Activated T-helper 9 cell treated with anti-CD3 and anti-CD28 coated beads, Interleukin-2, amount 50 U/mL, for 16 hours (primary cell): ENCODE data around the gene NDUFS6.
"Not testable (repeated sequence)": the region's sequence is repeated elsewhere in the genome, so short reads cannot be mapped to it uniquely, and the experiment has no call there.

Source experiments
- DNase-seq: peaks from one replicate; pipeline ENCODE4 v3.0.0-alpha.2; 2020; ENCODE audit warnings: low read depth

The NDUFS6 gene

GRCh38 chr5:1798589-1798988, 2.6 kb upstream of the NDUFS6 start:
- not testable (repeated sequence) for DNase-seq

GRCh38 chr5:1799110-1799601, 2.1 kb upstream of the NDUFS6 start:
- peak; percentile 8 for DNase-seq

DNA sequence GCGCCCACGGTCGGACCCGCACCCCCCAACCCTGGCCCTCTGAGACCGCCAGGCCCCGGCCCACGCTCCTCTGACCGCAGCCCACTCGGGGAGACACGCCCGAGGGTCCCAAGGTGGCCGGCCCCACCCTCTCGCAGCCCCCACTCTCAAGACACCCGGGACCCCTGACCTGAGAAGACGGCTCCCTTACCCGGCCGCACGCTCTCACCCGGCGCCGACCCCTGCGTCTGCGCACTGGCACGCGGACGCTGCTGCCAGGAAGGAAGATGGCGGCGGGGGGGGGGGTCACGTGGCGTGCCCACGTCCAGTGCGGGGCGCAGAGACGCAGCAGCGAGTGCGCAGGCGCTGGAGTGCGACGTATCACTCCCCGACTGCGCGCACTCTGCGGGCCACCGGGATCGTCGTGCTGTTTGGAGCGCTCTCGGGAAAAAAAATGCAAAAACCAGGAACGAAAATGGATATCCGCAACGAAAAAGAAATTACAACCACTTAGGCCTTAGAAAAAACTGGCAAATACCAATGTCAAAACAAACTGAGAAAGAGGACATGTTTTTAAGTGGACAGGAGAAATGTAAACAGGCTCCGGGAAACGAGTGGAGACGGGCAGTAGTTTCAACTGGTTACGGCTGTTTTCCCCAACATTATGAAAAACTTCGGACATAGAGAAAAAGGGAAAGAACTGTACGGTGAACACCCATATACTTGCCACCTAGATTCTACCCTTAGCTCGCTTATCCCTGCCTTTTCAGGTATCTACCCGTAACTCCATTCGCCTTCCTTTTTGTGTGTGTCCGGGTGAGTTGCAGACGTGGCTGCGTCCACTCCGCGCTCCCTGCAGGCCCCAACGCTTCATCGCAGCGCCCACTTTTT, 1.4 kb upstream of the NDUFS6 start, which contains the start of gene MRPL36:
Gene MRPL36, minus strand, starts transcription at position 236 of the 870 bp plus-strand sequence. CDS start 902 bp downstream, outside the sequence.
- peak; percentile 90 for DNase-seq

- peak; percentile 19 for DNase-seq
Measured at GRCh38 chr5:1800472-1801221, 560 bp upstream of the NDUFS6 start.

DNA sequence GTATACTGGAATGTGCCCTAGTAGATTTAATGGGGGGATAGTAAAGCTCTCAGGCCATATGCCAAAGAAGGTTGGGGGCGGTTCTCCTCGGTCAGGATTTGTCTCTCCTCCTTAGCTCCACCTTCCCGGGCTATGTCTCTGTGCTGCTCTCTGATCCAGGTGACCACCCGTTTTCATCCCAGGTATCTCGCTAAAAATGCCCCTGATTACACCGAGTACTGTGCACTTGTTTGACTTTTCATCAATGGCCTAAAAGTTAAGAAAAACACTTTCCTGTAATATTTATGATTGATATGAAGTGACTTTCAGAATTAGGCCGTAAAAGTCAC, 724 bp downstream of the NDUFS6 start:
- DNase-seq = no peak

DNA sequence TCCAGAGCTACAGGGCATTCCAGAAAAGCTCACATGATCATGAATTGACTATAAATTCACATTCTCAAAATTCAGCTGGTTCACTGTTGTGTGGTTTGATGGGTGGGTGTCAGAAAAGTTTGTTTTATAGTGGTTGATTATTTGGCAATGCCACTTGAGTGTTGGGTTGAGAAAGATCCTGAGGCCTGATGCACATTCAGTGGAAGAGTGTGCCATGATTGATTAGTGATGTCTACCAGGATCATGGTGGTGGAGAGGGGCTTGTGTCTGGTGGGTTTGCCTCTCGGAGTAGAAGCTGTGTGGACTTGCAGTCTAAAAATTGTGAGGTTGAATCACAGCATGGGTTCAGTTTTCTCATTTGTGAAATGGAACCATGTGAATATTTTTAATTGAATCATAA, 2.0 kb downstream of the NDUFS6 start:
- DNase-seq = no peak

DNA sequence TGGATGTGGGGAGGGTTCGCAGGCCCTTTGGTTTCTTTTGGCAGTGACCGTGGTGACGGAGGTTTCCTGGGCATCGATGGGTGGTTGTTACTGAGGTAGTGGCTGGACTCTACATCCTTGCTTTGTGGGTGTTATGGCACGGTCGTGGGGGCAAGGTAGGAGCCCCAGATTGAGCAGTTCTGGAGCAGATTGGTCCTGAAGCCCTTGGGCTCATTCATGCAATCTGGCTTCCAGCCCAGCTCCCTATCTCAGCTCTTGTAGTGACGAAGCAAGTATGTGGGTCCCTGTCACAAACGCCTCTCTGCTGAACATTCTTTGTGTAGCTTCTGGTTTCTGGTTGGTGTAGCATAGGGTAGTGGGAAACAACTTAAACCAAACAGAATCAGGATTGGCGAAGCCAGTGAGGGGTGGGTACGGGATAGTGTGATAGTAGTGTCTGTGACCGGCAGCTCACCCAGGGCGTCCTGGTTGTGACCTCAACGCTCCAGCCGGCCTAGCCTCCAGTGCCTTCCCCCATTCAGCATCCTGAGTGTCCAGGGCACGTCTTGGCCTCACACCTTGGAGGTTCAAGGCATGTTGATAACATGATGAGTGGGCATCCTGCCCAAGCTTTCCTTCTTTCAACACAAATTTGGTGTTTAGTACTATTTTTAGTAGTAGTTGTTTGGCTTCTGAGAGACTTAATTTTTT, 2.9 kb downstream of the NDUFS6 start:
- no peak for DNase-seq

- DNase-seq = no peak
Measured at GRCh38 chr5:1805326-1805725, 4.1 kb downstream of the NDUFS6 start.

DNA sequence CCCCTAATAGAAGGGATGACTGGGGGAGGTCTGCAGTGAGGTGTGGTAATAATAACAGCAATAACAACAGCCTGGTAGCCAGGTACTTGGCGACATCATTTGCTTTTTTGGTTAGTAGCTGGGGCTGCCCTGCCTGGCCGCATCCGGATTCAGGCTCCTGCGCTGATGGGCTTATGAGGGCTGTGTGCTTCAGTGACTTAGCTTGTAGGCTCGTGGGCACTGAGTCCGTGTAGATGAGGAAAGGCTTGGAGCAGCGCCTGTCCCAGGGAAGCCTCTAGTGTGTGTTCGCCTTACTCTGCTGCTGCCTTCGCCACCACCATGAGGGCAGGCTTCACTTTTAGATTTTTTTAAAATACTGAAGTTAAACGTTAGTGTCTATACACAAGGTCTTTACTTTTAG, 4.5 kb downstream of the NDUFS6 start:
- no peak for DNase-seq

- no peak for DNase-seq
Measured at GRCh38 chr5:1806199-1806598, 5.0 kb downstream of the NDUFS6 start.

- DNase-seq = no peak
Measured at GRCh38 chr5:1806974-1807373, 5.8 kb downstream of the NDUFS6 start.

GRCh38 chr5:1807451-1808185, 6.4 kb downstream of the NDUFS6 start:
- no peak for DNase-seq

- DNase-seq = no peak
Measured at GRCh38 chr5:1808439-1808838, 7.2 kb downstream of the NDUFS6 start.

DNA sequence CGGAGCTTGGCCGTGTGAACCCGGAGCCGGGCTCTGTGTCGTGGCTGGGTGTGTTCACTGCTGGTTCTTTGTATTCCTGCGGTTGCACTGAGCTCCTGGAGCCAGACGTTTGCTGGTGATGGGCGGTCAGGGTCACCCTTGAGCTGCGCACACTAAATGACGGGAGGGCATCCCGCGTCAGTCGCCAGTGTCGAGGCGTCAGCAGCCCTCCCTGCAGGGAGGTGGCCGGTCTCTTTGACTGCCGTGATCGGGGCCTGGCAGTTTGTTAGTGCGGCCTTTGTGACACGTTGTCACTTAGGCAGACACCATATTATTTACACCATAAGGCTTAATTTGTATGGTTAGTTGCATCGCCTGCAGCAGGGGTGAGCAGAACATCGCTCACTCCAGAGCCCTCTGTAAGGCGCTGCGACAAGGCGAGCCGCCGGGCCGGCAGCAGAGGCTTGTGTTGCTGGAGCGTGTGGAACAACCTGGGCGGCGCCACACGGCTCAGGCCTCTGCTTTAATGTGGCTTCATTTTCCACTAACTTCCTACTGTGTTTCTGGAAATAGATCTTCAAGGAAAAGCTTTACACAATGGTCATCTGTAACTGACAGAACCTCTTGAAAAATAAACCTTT, 8.3 kb downstream of the NDUFS6 start:
- DNase-seq = no peak

- DNase-seq = no peak
Measured at GRCh38 chr5:1810581-1811101, 9.4 kb downstream of the NDUFS6 start.

DNA sequence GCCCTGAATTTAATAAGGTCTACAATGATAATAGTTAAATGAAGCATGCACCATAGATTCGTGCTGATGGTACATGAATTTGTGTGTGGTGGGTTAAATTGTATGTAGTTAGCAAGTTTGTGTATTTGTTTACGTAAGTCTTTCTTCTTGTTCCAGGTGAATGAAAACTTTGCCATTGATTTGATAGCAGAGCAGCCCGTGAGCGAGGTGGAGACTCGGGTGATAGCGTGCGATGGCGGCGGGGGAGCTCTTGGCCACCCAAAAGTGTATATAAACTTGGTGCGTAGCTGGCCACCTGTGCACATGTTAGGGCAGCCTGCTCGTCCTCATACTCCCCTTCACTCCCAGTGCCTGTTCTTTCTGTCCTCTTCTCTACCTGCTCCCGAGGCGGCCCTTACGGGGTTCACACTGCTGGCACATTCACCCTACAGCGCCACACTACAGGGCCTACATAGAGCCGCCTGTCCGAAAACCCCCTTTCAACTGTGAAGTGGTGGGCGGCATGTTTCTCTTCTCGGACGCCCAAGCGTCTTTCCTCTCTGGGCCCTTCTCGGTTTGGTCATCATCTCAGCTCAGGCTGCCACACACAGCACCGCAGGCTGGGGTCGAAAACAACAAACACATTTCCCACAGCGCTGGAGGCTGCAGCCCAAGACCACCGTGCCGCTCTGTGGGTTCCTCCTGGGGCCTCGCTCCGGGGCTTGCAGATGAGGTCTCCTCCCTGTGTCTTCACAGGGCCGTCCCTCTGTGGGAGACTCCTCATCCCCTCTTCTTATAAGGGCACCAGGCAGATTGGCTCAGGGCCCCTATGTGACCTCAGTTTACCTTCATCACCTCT, 13.2 kb downstream of the NDUFS6 start:
- no peak for DNase-seq

DNA sequence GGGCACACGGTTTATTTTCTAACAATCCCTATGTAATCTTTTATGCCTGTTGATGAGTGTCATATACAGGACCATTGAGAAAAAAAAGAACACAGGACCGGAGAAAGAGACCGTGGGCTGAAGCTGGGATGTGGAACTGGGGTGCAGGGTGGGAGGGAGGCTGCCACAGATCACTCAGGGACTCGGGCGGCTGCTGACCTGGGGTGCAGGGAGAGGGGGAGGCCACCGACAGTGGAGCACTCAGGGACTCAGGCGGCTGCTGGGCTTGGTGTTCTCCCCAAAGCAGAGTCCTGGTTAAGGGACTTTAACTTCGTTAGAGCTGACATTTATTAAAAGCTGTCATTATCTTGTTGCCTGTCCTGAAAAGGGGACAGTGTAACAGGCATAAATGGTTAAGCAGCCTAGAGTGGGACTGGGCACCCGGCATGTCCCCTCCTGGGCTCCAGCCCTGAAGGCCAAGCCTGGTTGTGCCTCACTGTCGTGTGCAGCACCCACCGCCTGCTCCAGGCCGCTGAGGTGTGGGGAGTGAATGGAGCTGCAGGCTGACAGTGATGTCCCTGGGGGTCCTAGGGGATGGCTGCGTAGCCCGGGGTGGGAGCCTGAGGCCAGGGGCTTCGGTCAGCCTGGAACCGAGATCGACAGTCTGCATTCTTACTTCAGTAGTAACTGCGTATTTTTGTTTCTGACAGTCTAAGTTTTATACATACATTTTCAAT, 14.0 kb downstream of the NDUFS6 start:
- DNase-seq = no peak

GRCh38 chr5:1815881-1816292, 14.7 kb downstream of the NDUFS6 start:
- no peak for DNase-seq

DNA sequence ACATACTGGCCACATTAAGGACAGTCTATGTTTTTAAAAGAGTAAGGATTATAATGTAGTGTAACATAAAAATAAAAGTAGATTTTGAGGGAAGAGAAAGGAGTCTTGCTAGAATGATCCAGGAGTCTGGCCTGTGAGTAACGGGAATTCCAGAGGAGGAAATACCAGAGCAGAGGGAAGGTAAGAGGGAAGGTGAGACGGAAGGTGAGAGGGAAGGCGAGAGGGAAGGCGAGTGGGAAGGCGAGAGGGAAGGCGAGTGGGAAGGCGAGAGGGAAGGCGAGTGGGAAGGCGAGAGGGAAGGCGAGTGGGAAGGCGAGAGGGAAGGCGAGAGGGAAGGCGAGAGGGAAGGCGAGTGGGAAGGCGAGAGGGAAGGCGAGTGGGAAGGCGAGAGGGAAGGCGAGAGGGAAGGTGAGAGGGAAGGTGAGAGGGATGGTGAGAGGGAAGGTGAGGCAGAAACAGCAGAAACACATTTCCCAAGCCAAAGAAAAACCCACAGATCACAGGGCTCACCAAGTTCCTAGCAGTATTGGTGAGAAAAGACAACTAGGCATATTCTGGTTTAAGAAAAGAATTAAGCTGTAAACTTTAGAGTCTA, 15.4 kb downstream of the NDUFS6 start:
- DNase-seq = not testable (repeated sequence)
